IMR-90 (cell line): ENCODE measurements around the gene AUTS2. TPM values are rescaled to one million over a fixed set of nuclear protein-coding genes. Genes with fewer than 3 reads are reported as not detected.

Experiments used
- ATAC-seq: fragments of 200-7000 bp; cut with Tn5 transposase; 2 replicates; pipeline ENCODE4 v1.9.1; 2020; ENCODE audit warnings: low read depth, mild to moderate bottlenecking, moderate library complexity
- BruUV-seq: library from RNA; stranded (reverse); fragments of 400-500 nt; replicated peaks from 2 replicates; lab custom pipeline; 2021; lab: Mats Ljungman, UMichigan
- CTCF ChIA-PET: fragments of 300-600 bp; formaldehyde crosslinking; extraction: SDS; loops from one replicate; lab custom pipeline; 2021; ENCODE audit warnings: antibody characterized with exemption; lab: Yijun Ruan, JAX
- POLR2A ChIA-PET: fragments of 300-600 bp; sonication (Branson Sonifier 250); formaldehyde crosslinking; loops from one replicate; lab custom pipeline; 2022; ENCODE audit warnings: antibody characterized with exemption; ENCODE audit not compliant: unreplicated experiment; lab: Charles Lee
- DNase-seq: peaks from one replicate; pipeline ENCODE4 v3.0.0; 2013
- H2AFZ ChIP-seq: replicated peaks from 2 replicates; pipeline ENCODE3; 2013; ENCODE audit warnings: low read length, mild to moderate bottlenecking; ENCODE audit not compliant: poor library complexity
- H2AK5ac ChIP-seq: 2 replicates; pipeline ENCODE4 v1.6.1; 2013; ENCODE audit warnings: low read depth, low read length, inconsistent platforms
- H2AK9ac ChIP-seq: replicated peaks from 2 replicates; pipeline ENCODE3; 2013; ENCODE audit warnings: mild to moderate bottlenecking, low read depth, low read length, moderate library complexity; ENCODE audit not compliant: poor library complexity
- H2BK120ac ChIP-seq: 2 replicates; pipeline ENCODE4 v1.6.1; 2013; ENCODE audit warnings: low read depth, low read length, inconsistent platforms
- H2BK15ac ChIP-seq: 3 replicates; pipeline ENCODE4 v1.6.1; 2013; ENCODE audit warnings: low read depth, low read length, inconsistent platforms
- H2BK20ac ChIP-seq: 2 replicates; pipeline ENCODE4 v1.6.1; 2013; ENCODE audit warnings: low read depth, mild to moderate bottlenecking, inconsistent platforms, low read length, moderate library complexity
- H2BK5ac ChIP-seq: 2 replicates; pipeline ENCODE4 v1.6.1; 2013; ENCODE audit warnings: mild to moderate bottlenecking, low read depth, low read length, inconsistent platforms; ENCODE audit not compliant: poor library complexity, severe bottlenecking
- H3K14ac ChIP-seq: replicated peaks from 2 replicates; pipeline ENCODE4 v1.6.1; 2013; ENCODE audit warnings: low read depth, low read length, inconsistent platforms
- H3K18ac ChIP-seq: 2 replicates; pipeline ENCODE4 v1.6.1; 2013; ENCODE audit warnings: low read depth, low read length, control low read depth
- H3K23ac ChIP-seq: 2 replicates; pipeline ENCODE4 v1.6.1; 2013; ENCODE audit warnings: low read depth, low read length, inconsistent platforms
- H3K27ac ChIP-seq: 2 replicates; pipeline ENCODE4 v1.5.1; 2013; ENCODE audit warnings: mild to moderate bottlenecking, control low read depth, low read length; ENCODE audit not compliant: insufficient read depth
- H3K27me3 ChIP-seq: 2 replicates; pipeline ENCODE4 v1.6.1; 2013; ENCODE audit warnings: low read length; ENCODE audit not compliant: control insufficient read depth, insufficient read depth
- H3K36me3 ChIP-seq: 2 replicates; pipeline ENCODE4 v1.6.1; 2013; ENCODE audit warnings: low read length, mixed read lengths; ENCODE audit not compliant: control insufficient read depth, insufficient read depth
- H3K4ac ChIP-seq: 2 replicates; pipeline ENCODE4 v1.6.1; 2013; ENCODE audit warnings: low read depth, low read length, inconsistent platforms
- H3K4me1 ChIP-seq: 2 replicates; pipeline ENCODE4 v1.6.1; 2013; ENCODE audit warnings: low read length, mixed read lengths; ENCODE audit not compliant: control insufficient read depth, insufficient read depth
- H3K4me2 ChIP-seq: 2 replicates; pipeline ENCODE4 v1.6.1; 2013; ENCODE audit warnings: low read depth, mild to moderate bottlenecking, control low read depth, low read length, moderate library complexity
- H3K4me3 ChIP-seq: 2 replicates; pipeline ENCODE4 v1.5.1; 2013; ENCODE audit warnings: low read depth, mild to moderate bottlenecking, control low read depth, low read length, moderate library complexity; ENCODE audit not compliant: insufficient read depth
- H3K56ac ChIP-seq: 2 replicates; pipeline ENCODE4 v1.6.1; 2013; ENCODE audit warnings: low read length, inconsistent platforms; ENCODE audit not compliant: insufficient read depth; ENCODE audit errors: extremely low read depth
- H3K79me1 ChIP-seq, 2 experiments: 2 replicates each; pipeline ENCODE4 v1.6.1; 2013; ENCODE audit warnings: low read length in 2 of 2, inconsistent platforms in 1 of 2, low read depth in 1 of 2
- H3K9ac ChIP-seq: 2 replicates; pipeline ENCODE4 v1.6.1; 2013; ENCODE audit warnings: low read depth, low read length, control low read depth
- H3K9me1 ChIP-seq: 2 replicates; pipeline ENCODE4 v1.6.1; 2013; ENCODE audit warnings: low read length, inconsistent platforms; ENCODE audit not compliant: insufficient read depth
- H3K9me3 ChIP-seq: 2 replicates; pipeline ENCODE4 v1.6.1; 2013; ENCODE audit warnings: low read length; ENCODE audit not compliant: control insufficient read depth, insufficient read depth
- H4K20me1 ChIP-seq: 2 replicates; pipeline ENCODE4 v1.6.1; 2013; ENCODE audit warnings: low read length, inconsistent platforms; ENCODE audit not compliant: insufficient read depth
- H4K5ac ChIP-seq: 2 replicates; pipeline ENCODE4 v1.6.1; 2013; ENCODE audit warnings: mild to moderate bottlenecking, low read depth, low read length, control low read depth
- H4K8ac ChIP-seq, 2 experiments: 2 replicates each; pipeline ENCODE4 v1.6.1; 2013; ENCODE audit warnings: low read depth in 2 of 2, low read length in 2 of 2, control low read depth in 1 of 2, inconsistent platforms in 1 of 2
- H4K91ac ChIP-seq: 2 replicates; pipeline ENCODE4 v1.6.1; 2013; ENCODE audit warnings: low read depth, low read length, inconsistent platforms; ENCODE audit not compliant: insufficient read depth
- BHLHE40 ChIP-seq: fragments of 150-350 bp; IDR thresholded peaks from 2 replicates; pipeline ENCODE4 v1.6.1; 2016; ENCODE audit warnings: mild to moderate bottlenecking, low read depth, low read length
- MAZ ChIP-seq: IDR thresholded peaks from 2 replicates; pipeline ENCODE4 v1.6.1; 2012; ENCODE audit warnings: low read depth, mild to moderate bottlenecking, low read length, improper control_type of control experiment, moderate library complexity, borderline replicate concordance
- MXI1 ChIP-seq: IDR thresholded peaks from 2 replicates; pipeline ENCODE4 v1.6.1; 2012; ENCODE audit warnings: low read depth, mild to moderate bottlenecking, low read length, moderate library complexity, borderline replicate concordance
- RFX5 ChIP-seq: IDR thresholded peaks from 2 replicates; pipeline ENCODE4 v1.8.0; 2012; ENCODE audit warnings: low read depth, mild to moderate bottlenecking, low read length, moderate library complexity
- WGBS, 2 experiments: methylation state at CpG; one replicate each; pipeline versions ENCODE4 v1.1.5 to v1.1.7; 2013; ENCODE audit warnings: missing lambda C conversion rate in 2 of 2; ENCODE audit not compliant: insufficient read length in 1 of 2; ENCODE audit errors: extremely low coverage in 2 of 2; 5-methylcytosine and 5-hydroxymethylcytosine counted together
- dilution Hi-C: fragments of 300-500 bp; cut with HindIII; formaldehyde crosslinking; loops from one replicate; pipeline ENCODE4 v1.14.3; 2018; ENCODE audit warnings: low sequenced_read_pairs; ENCODE audit not compliant: unreplicated experiment
- in situ Hi-C: fragments of 300-500 bp; cut with MboI; formaldehyde crosslinking; loops from 3 replicates; pipeline ENCODE4 v1.14.3; 2019; ENCODE audit warnings: low sequenced_read_pairs, inconsistent platforms, mixed read lengths
- intact Hi-C: fragments of 100-400 bp; cut with micrococcal nuclease; formaldehyde crosslinking; loops from 2 replicates; pipeline ENCODE4 v1.10.0; 2022
- polyA plus RNA-seq, 3 experiments: library from polyadenylated mRNA; depleted of rRNA; stranded (reverse); fragments of >200 nt; gene quantifications; 2 replicates each; pipeline ENCODE4 v1.2.3, GENCODE V29; 2012; ENCODE audit warnings: low replicate concordance in 1 of 3
- total RNA-seq: library from RNA; depleted of rRNA; stranded (reverse); fragments of >200 nt; gene quantifications from 2 replicates; pipeline ENCODE4 v1.2.3, GENCODE V29; 2012

AUTS2 gene
- total and polyA plus RNA-seq, 2 of the 4 experiments (the other 2 are of a cell fraction), result 0.90 to 3.0 TPM

- in situ Hi-C loops (no loop called here), dilution Hi-C loops (no loop called here), intact Hi-C loops (no loop called here)
- ChIA-PET CTCF (interaction anchor here (0.5 kb wide), 1 partner anchor 41 kb away, joined by 4 read pairs; no protein-coding TSS in a partner anchor), POLR2A (interaction anchor here (0.5 kb wide), 1 partner anchor 723 kb away, joined by 6 read pairs; no protein-coding TSS in a partner anchor)
- no peaks in the 10 kb centered on the region for H3K27me3 ChIP-seq
- H3K4me3 ChIP-seq, result no peak overlapping the region
- H4K5ac ChIP-seq, result no peak overlapping the region
- no peak for ATAC-seq
- no peak overlapping the region for H3K4ac ChIP-seq
- H2BK20ac ChIP-seq, result no peak overlapping the region
- H3K23ac ChIP-seq, result no peak overlapping the region
- H4K20me1 ChIP-seq, result no peaks in the 10 kb centered on the region
- H3K18ac ChIP-seq, result no peak overlapping the region
- WGBS, 2 experiments, result no CpG with 5 or more reads among the region's 8 CpGs
- no peak overlapping the region for H2AK5ac ChIP-seq
- H3K56ac ChIP-seq, result no peak overlapping the region
- H2AK9ac ChIP-seq, result no peak overlapping the region
- no peak overlapping the region for H2AFZ ChIP-seq
- H2BK15ac ChIP-seq, result no peak overlapping the region
- H3K4me1 ChIP-seq, result no peaks in the 10 kb centered on the region
- no peak overlapping the region for H3K9ac ChIP-seq
- no peaks in the 10 kb centered on the region for H3K79me1 ChIP-seq
- H2BK120ac ChIP-seq, result no peak overlapping the region
- no peaks in the 10 kb centered on the region for H3K9me1 ChIP-seq
- H3K9me3 ChIP-seq, result peaks cover 2% of the 10 kb centered on the region; the same call in 1 of the 2 replicates
- no peaks in the 10 kb centered on the region for H3K36me3 ChIP-seq
- H2BK5ac ChIP-seq, result no peak overlapping the region
- no peak overlapping the region for H3K14ac ChIP-seq
- no peak for TF ChIP-seq BHLHE40
- TF ChIP-seq MXI1, result no peak
- no peak for TF ChIP-seq MAZ
- no peak for TF ChIP-seq RFX5
- H3K27ac ChIP-seq, result no peak overlapping the region
- no peak overlapping the region for H3K4me2 ChIP-seq
- BruUV-seq, result no TSS peak
- no peak overlapping the region for H4K8ac ChIP-seq
- H4K91ac ChIP-seq, result no peak overlapping the region
- no peak for DNase-seq
These were observed 86.4 kb downstream of the AUTS2 start for GRCh38 chr7:69684369-69685292.
